ENCODE results near the gene IL18RAP.

- TF ChIP-seq L3MBTL2 (conservative IDR thresholded peaks at IDR 0.05) (no peak), FOXK2 (IDR thresholded peaks at IDR 0.05) (no peak), ARNT (IDR thresholded peaks at IDR 0.05) (no peak), NFRKB (IDR thresholded peaks at IDR 0.05) (no peak), FOXM1 (IDR thresholded peaks at IDR 0.05; ENCODE audit: borderline replicate concordance) (no peak), TARDBP (IDR thresholded peaks at IDR 0.05) (no peak), CTBP1 (IDR thresholded peaks at IDR 0.05; ENCODE audit: borderline replicate concordance) (no peak), BHLHE40 (IDR thresholded peaks at IDR 0.05; ENCODE audit: borderline replicate concordance) (no peak), ELF4 (IDR thresholded peaks at IDR 0.05) (no peak), SP1 (IDR thresholded peaks at IDR 0.05) (no peak), PKNOX1 (IDR thresholded peaks at IDR 0.05) (no peak), FOXA1 (IDR thresholded peaks at IDR 0.05) (no peak)
Measured at GRCh38 chr2:102442967-102443828, 20.2 kb downstream of the IL18RAP start.

Measured in HEK293T (cell line).